IMR-90 (cell line): ENCODE data around the gene RAB39A. TPM values are rescaled to one million over a fixed set of nuclear protein-coding genes. Genes with fewer than 3 reads are reported as not detected.

Experiments
- CEBPB ChIP-seq: IDR thresholded peaks from 2 replicates; pipeline ENCODE4 v1.6.1; 2012; ENCODE audit warnings: low read depth, low read length, improper control_type of control experiment
- USF2 ChIP-seq: fragments of 150-350 bp; IDR thresholded peaks from 2 replicates; pipeline ENCODE4 v1.6.1; 2017; ENCODE audit warnings: mild to moderate bottlenecking, antibody characterized with exemption, low read length, low read depth
- polyA plus RNA-seq, 3 experiments: library from polyadenylated mRNA; depleted of rRNA; stranded (reverse); fragments of >200 nt; gene quantifications; 2 replicates each; pipeline ENCODE4 v1.2.3, GENCODE V29; 2012; ENCODE audit warnings: low replicate concordance in 1 of 3
- total RNA-seq: library from RNA; depleted of rRNA; stranded (reverse); fragments of >200 nt; gene quantifications from 2 replicates; pipeline ENCODE4 v1.2.3, GENCODE V29; 2012

RAB39A gene
- total and polyA plus RNA-seq, 2 of the 4 experiments (the other 2 are of a cell fraction), result not detected

GRCh38 chr11:108008656-108009496, 80.6 kb downstream of the RAB39A start, which contains the start of gene CUL5 (continued):
- TF ChIP-seq USF2 (peak; percentile 98), CEBPB (no peak)
